Left forelimb (tissue), 1 donor: ENCODE results near the gene CDH18.

ENCODE experiments used
- DNase-seq: peaks from one replicate; pipeline ENCODE4 v3.0.0-alpha.2; 2018; ENCODE audit warnings: low spot score

Gene CDH18

GRCh38 chr5:19584131-19584530 is 403.9 kb downstream of the CDH18 start:
- DNase-seq, result no peak

DNA sequence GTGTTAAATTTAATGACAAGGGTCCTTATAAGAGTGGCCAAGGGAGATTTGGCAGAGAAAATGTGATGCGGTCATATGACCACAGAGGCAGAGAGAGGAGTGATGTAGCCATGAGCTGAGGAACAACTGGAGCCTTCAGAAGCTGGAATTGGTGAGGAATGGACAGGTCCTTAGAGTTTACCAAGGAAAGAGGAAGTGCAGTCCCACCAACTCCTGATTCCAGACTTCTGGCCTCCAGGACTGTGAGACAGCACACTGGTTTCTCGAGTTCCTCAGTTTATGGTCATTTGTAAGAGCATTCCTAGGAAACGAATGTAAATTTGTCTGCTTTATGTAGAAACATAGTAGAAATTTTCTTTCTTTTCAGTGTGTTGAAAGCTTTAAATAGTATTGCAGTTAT is 410.1 kb downstream of the CDH18 start:
- DNase-seq, result no peak

DNA sequence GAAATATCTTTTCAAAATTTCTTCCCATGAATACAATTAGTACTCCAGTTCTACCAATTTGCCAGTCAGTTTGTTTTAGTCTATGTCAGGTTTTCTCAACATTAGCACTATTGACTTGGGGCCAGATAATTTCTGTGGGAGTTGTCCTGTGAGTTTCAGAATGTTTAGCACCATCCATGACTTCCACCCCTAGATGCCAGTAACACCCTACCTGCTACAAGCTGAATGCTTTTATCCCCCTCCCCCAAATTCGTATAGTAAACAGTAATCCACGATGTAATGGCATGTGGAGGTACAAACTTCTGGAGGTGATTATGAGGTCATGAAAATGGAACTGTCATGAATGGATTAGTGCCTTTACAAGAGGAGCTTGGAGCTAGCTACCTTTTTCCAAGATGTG is 420.0 kb downstream of the CDH18 start:
- no peak for DNase-seq

DNA sequence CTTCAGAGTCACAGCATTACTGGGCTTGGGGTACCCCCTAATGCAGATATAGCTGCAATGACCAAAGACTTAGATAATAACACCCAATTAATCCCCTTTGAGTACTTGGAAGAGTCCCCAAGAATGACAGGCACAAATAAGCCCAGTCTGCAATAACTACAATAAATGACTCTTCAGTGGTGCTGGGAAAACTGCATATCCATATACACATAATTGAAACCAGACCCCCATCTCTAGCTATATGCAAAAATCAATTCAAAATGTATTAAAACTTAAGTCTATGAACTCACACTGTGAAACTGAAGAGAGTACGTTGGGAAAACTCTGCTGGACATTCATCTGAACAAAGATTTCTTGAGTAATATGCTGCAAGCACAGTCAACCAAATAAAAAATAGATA is 422.5 kb downstream of the CDH18 start:
- DNase-seq, result no peak

DNA sequence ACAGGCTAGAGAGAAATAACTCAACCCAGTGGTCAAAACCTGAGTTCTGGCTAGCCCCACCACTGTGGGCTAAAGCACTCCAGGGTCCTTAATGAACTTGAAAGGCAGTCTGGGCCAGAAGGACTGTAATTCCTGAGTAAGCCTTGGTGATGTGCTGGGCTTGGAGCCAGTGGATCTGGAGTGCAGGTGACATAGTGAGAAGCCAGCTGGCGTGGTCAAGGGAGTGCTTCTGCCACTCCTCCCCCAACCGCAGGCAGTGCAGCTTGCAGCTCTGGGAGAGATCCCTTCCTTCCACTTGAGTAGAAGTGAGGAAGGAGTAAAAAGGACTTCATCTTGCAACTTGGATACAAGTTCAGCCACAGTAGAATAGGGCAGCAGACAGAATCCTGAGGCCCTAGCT is 424.0 kb downstream of the CDH18 start:
- DNase-seq, result no peak

GRCh38 chr5:19555876-19556275 is 432.1 kb downstream of the CDH18 start:
- DNase-seq, result no peak

GRCh38 chr5:19555436-19555835 is 432.6 kb downstream of the CDH18 start:
- DNase-seq, result no peak

DNA sequence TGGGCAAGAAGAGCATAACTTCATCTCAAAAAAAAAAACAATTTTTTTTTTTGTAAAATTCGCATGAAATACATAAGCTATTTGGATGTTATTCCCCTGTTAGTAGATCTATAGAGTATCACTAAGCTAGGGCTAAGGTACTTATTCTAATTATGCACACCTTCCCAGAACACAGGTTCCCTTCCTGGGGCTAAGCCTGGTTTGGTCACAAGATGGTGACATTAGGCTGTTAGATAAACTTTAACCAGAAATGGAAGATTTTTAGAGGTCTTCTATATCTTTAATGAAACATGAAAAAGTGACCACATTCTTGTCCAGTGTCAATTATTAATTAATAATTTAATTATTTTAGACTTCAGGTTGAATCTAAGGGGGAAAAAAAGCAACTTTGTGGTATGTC is 433.5 kb downstream of the CDH18 start:
- DNase-seq, result no peak

DNA sequence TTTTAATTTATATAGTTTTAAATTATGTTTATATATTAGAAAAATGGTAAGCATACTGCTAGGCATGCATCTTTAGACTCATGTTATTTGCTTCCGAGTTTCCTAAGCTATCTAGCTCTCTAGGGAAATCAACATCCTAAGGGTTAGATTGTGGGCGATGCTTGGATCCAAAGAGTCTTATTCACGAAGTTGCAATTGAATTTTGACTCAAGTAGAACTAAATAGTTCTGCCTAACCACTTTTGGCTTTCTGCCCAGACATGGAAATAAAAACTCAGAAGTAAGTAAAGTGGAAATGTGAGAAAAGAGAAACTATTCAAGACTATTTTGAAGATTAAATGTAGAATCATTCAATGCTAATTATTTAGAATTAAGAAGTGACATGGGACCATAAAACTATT is 440.4 kb downstream of the CDH18 start:
- DNase-seq, result no peak

DNA sequence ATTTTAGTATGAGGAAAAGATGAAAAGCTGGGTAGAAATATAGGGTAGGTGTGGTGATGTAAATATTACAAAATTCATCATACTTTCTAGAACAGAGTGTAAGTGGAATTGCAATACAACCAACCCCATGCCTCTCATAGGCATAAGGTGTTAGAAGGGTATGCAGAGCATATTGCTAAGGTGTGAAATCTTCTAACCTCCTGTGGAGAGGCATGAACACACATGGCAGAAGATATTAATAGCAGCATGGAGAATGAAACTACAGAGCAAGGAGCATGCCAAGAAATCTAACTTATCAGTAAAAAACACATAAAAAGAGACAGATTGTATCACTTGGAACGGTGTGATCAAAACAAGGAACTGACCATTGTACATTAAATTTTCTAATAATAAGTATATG is 441.5 kb downstream of the CDH18 start:
- DNase-seq, result no peak

- no peak for DNase-seq
Measured at GRCh38 chr5:19538607-19539006, 449.4 kb downstream of the CDH18 start.

DNA sequence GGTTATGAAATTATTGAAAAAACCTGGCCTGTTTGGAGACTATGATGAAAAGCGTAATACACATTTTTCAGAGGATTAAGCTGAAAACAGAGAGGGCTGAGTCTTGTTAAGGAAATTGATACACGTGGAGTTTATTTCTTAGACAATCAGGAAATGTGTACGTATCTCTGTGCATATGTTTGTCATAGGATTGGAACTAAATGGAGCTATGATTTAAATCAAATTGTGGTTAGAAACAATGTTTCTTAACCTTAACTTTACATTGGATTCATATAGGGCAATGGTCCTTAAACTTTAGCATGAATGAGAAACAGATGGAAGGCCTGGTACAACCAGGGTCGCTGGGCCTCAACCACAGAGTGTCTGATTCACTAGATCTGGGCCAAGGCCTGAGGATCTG is 451.6 kb downstream of the CDH18 start:
- DNase-seq, result no peak

- no peak for DNase-seq
Measured at GRCh38 chr5:19534751-19535150, 453.2 kb downstream of the CDH18 start.

- no peak for DNase-seq
Measured at GRCh38 chr5:19532936-19533335, 455.1 kb downstream of the CDH18 start.

DNA sequence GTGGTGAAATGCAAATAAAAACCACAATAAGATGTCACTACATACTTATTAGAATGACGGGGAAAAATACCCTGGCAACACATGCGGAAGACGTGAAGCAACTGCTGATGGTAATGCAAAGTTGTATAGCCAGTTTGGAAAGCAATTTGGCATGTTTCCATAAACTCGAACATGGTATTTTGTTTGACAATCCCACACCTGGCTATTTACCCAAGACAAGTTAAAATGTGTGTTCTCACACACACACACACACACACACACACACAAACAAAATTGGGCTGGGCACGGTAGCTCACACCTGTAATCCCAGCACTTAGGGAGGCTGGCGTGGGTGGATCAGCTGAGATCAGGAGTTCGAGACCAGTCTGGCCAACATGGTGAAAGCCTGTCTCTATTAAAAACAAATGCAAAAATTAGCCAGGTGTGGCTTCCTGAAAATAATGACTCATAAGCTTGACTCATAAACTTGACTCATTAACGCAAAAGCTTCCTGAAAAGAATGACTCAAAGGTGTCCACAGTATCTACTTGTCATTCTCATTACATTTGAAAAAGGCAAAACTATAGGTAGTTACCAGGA is 456.5 kb downstream of the CDH18 start:
- DNase-seq, result no peak

GRCh38 chr5:19519448-19519847 is 468.6 kb downstream of the CDH18 start:
- no peak for DNase-seq

GRCh38 chr5:19498852-19499251 is 489.1 kb downstream of the CDH18 start:
- no peak for DNase-seq

- DNase-seq, result no peak
Measured at GRCh38 chr5:19497229-19497815, 490.7 kb downstream of the CDH18 start.

GRCh38 chr5:19496056-19496455 is 491.9 kb downstream of the CDH18 start:
- no peak for DNase-seq

DNA sequence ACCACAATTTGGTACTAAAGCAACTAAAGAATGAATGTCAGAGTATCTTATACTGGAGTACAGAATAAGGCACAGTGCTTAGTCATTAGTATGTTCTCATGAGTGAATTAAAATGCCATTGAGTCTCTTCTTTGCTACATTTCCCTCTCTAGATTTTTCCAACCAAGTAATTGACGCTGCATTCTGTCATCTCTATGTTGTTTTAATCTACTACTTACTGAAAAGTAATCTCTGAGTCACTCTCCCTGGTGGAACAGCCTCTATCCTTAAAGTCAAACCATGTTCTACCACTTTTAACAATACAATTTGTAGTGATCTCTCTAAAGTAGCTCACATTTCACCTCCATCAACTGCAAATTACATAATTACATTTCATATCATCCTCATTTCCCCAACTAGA is 495.1 kb downstream of the CDH18 start:
- no peak for DNase-seq

DNA sequence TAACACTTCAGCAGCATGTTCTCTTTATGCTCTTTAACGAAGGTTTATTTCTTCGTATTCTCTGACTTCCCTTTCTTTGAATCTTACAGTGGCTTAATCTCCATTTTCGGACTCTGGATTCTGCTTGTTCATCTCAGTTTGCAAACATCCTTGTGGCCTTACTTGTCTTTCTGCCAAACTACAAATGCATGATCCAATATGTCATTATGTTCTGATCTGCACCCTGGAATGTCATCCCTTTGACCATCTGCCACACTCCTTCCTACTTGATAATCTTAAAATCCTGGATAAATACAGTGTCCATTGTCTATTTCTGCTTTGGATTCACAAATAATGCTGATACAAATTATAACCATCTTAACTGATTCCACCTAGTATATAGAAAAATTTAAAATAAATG is 499.2 kb downstream of the CDH18 start:
- no peak for DNase-seq

DNA sequence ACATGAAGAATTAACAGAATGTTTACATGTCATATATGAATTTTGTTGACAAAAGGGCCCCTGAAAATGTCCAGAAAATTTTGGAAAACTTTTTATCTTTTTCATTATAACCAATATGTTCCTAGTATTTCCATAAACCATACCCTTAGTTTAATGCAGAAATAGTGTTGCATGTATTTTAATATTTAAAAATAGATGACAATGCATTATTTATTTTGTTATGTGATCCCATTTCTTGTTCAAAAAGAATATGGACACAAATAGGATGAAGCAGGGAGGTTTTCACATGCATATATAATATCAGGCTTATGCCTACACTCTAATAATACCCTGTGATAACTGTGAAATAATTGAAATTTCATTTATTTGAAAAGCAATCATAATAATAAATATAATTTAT is 500.5 kb downstream of the CDH18 start:
- DNase-seq, result no peak

- DNase-seq, result no peak
Measured at GRCh38 chr5:19479562-19479961, 508.4 kb downstream of the CDH18 start.

DNA sequence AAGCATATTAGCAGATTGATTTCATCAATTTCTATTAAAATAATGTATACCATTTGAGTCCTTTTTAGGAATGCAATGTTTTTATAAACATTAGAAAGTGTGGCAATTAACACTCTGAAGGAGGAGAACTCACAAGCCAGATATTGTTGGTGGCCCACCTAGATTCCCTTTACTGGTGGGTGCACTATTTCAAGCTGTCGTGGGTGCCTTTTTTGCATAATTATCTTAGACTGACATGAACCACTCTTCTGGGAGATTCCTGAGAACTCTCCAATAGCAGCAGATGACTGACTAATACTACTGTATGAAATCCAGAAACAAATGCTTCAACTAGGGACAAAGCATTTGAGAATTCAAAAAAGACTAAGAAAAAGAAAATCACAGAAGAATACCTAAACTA is 526.0 kb downstream of the CDH18 start:
- no peak for DNase-seq

DNA sequence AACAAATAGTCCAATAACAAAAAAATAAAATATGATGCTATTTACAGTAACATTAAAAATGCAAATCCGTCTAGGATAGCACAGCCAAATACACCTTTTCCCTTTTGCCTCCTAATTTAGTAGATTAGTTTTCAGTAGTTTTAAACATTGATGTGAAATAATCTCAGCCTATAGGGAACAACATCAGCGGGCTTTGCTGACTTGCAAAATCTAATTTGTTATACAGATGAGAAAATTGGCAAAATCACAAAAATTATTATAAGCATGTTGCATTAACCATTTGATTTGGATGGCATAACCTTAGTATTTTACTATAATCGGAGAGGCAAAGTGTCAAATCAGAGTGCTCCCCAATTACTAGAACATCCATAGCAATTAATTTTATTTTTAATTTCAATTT is 563.5 kb downstream of the CDH18 start:
- no peak for DNase-seq
